Hepatic stellate cell (primary cell): Measurements from ENCODE around the gene RBM47.
"Not testable (repeated sequence)": the region's sequence is repeated elsewhere in the genome, so short reads cannot be mapped to it uniquely, and the experiment has no call there.

Experiments
- DNase-seq: peaks from one replicate; pipeline ENCODE4 v3.0.0; 2011; ENCODE audit warnings: low spot score

The RBM47 gene

DNA sequence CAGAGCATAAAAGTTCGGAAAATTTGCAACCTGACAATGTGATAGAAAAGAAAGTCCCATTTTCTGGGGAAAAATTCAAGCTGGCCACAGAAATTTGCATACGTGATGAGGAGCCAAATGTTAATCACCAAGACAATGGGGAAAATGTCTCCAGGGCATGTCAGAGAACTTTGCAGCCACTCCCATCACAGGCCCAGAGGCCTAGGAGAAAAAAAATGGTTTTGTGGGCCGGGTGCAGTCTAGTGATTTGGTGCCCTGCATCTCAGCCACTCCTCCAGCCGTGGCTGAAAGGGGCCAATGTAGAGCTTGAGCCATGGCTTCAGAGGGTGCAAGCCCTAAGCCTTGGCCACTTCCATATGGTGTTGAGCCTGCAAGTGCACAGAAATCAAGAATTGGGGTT lies 223.3 kb downstream of the RBM47 start:
- no peak for DNase-seq

DNA sequence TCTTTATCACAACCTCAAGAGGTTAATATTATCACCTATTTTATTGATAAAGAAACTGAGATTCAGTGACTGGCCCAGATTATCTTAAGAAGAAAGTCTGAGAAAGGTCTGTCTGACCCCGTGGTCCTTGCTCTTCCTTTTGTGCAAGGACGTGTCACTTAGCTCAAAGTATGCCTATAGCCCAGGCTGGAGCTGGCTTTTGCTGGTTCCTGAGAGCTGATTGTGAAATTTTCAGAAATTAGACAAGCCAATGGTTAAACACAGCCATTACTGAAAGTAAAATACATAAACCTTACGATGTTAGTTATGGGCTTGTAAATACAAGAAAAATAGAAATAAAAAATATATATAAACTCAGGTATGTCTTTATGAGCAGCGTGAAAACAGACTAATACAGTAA lies 224.5 kb downstream of the RBM47 start:
- no peak for DNase-seq

GRCh38 chr4:40403081-40403480 lies 226.6 kb downstream of the RBM47 start:
- DNase-seq = no peak

- no peak for DNase-seq
Measured at GRCh38 chr4:40402556-40402955, 227.1 kb downstream of the RBM47 start.

DNA sequence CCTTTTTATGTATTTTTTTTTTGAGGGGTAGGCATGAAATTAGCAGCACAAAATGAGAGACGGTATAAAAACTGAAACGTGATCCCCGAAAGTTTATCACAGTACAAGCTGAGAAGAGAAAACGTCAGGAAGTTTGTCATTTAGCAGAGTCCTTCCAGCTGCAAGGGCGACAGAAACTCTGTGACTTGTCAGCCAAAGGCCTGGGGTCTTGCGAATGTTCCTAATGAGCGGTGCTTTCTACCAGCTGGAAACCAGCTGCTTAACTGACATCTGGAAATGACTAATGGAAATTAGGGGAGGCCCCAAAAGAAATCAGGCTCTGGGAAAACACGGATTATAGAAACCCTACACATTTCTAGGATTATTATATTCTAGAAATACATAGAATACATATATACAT lies 228.0 kb downstream of the RBM47 start:
- no peak for DNase-seq

- DNase-seq = no peak
Measured at GRCh38 chr4:40401096-40401495, 228.6 kb downstream of the RBM47 start.

DNA sequence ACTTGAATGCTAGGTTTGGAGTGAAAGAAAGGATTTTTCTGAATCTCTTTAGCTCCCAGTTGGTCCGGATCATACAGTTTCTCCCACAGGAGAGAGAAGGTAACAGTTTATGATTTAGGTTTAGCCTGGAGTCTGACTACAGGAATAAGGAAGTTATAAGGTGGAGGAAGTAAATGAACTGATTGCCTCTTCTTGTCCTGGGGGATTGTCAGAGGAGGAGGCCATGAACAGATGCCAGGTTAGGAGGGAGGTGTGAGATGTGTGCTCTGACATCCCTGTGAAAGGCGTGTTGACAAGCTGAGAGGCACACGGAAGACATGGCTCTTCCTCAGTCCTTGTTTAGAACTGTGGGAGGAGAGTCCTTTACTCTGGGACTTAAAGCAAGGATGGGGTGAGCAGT lies 230.1 kb downstream of the RBM47 start:
- DNase-seq = no peak

DNA sequence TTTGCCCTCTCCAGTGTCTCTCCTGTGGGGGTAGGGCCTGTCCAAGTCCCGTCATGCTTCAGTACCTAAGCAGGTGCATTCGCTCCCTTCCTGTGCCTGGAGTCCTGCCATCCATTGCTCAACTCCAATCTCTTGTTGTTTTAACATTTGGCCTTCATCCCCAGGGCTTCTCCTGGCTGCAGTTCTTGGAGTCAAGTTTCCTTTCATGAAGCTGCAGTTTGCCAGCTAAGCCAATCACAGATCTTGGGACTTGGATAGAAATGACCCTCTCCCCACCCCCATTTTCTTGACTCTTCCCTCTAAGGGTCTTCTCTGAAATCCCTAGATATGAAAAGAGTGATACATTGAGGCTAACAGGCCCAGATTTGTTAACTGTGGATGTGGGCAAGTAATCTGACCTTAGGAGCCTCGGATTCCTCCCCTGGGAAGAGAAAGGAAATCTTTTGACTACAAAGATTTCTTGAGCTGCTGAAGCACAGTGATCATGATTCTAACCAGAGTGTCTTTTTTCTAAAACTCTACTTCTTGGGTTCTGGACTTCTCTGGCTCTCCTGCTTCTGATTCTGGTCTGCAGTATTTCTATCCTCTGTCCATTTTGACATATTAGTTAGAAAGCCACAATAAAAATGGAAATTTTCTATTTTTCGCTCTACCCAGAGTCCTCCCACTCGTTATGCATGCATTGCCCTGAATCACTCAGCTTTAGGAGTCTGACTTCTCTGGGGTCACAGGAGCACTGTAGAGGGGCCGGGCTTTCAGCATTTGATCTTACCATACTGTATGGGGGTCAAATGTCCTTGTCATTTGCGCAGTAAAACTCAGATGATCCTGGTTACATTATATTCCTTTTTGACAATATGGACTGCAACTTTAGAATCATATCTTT lies 233.5 kb downstream of the RBM47 start:
- no peak for DNase-seq

DNA sequence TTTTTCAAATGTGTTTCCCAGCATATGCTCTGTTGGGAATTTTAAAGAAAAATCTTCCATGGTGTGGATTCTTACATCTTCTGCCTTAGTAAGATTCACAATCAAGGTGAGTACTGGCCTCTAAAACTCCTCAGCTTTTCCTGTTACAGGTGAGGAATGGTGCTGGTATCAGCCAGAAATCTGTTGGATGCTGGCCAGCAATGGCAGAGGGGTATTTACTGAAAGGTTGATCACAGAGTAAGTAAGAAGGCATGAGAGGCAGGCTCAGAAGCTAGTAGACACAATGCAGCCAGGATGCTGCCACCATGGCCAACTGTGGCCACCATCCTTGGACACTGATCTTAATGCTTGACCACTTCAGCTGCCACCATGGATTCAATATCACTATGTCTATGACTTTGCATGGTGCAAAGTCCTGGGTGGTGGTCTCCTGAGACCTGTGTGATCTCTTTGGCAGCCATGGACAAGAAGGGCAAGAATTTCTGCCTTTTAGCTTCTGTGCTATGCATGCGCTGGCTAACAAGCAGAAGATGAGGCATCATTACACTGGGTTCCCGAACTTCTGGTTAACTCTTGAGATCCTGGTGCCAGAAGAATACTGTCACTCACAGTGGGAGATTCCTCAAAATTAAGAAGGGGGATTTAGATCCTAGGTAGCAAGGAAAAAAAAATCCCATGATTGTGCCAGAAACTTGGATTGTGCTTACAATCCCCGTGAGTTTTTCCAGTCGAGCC lies 234.3 kb downstream of the RBM47 start:
- DNase-seq = no peak

- no peak for DNase-seq
Measured at GRCh38 chr4:40394236-40394635, 235.4 kb downstream of the RBM47 start.

DNA sequence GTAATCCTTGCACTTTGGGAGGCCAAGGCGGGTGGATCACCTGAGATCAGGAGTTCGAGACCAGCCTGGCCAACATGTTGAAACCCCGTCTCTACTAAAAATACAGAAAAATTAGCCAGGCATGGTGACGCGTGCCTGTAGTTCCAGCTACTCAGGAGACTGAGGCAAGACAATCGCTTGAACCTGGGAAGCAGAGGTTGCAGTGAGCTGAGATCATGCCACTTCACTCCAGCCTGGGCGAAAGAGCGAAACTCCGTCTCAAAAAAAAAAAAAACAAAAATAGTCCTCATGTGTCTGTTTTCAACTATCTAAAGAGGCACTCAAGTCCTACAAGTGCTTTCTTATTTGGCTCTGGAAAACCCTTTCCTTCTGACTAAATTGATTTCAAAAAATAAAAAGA lies 237.4 kb downstream of the RBM47 start:
- DNase-seq = not testable (repeated sequence)

- no peak for DNase-seq
Measured at GRCh38 chr4:40389986-40390385, 239.7 kb downstream of the RBM47 start.

DNA sequence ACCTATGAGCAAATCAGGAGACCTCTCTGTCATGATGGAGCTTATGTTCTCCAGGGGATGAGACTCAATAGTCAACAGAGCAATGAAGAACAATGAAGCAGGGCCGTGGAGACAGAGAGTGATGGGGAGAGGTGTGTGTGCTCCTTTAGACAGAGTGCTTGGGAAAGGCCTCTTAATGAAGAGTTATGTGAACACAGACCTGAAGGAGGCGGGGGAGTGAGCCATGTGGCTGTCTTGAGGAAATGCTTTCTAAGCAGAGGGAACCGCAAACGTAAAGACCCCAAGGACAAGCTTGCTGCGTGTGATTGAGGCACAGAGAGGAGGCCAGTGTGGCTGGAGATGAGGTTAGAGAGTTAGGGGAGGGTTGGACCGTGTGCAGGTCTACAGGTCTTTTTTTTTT lies 241.4 kb downstream of the RBM47 start:
- DNase-seq = no peak

DNA sequence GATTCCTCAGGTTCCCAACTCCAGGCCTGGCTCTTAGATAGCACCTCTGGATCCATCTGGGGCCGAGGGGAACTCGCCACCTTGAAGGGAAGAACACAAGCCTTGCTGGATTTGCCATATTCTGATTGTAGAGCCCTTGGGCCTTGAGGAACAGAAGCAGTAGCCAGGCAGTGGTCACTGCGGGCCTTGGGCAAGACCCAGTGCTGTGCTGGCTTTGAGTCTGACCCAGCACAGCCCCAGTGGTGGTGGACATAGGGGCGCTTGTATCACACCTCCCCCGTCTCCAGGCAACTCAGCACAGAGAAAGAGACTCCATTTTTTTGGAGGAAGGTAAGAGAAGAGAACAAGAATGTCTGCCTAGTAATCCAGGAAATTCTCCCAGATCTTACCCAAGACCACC lies 249.0 kb downstream of the RBM47 start:
- no peak for DNase-seq

DNA sequence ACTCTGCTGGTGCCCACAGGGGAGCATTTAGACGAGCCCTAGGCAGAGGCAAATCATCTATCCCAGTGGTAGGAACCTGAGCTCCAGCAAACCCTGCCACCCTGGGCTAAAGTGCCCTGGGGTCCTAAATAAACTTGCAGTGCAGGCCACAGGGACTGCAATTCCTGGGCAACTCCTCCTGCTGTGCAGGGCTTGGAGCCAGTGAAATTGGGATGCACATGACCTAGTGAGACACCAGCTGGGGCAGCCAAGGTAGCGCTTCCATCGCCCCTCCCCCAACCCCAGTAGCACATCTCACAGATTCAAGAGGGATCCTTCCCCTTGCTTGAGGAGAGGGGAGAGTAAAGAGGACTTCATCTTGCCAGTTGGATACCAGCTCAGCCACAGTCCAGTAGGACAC lies 250.4 kb downstream of the RBM47 start:
- DNase-seq = no peak

DNA sequence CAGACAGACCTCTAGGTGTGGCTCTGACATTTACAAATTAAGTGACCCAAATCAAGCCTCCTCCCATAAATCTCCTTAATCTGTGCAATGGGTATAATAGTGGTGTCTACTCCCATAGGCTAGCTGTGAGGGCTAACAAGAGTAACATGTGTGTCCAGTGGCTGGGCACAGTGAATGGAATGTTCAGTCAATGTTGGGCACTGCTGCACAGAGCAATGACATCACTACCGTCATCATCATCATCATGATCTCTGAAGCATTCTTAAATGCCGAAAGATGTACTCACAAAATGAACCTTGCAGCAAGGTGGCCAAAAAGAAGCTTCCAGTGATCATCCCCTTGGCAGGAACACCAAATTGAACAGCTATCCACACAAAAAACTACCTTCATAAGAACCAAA lies 251.0 kb downstream of the RBM47 start:
- no peak for DNase-seq

- DNase-seq = no peak
Measured at GRCh38 chr4:40377512-40378365, 251.9 kb downstream of the RBM47 start.

GRCh38 chr4:40375620-40376019 lies 254.0 kb downstream of the RBM47 start:
- no peak for DNase-seq

DNA sequence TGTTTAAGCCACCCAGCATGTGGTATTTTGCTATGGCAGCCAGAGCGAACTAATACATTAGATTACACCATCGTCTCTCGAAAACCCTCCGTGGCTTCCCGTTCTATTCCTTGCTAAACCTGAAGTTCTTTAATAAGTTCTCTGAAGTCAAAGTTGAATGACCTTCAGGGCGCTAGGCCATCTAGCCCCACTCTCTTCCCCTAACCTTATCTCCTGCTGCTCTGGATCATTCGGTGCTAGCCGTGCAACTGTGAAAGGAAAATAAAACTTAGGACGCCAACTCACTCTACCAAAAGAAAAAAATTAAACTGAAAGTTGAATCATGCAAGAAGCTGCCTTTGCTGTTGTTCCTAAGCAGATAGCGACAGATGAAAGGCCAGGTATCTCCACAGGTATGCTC lies 254.6 kb downstream of the RBM47 start:
- no peak for DNase-seq

DNA sequence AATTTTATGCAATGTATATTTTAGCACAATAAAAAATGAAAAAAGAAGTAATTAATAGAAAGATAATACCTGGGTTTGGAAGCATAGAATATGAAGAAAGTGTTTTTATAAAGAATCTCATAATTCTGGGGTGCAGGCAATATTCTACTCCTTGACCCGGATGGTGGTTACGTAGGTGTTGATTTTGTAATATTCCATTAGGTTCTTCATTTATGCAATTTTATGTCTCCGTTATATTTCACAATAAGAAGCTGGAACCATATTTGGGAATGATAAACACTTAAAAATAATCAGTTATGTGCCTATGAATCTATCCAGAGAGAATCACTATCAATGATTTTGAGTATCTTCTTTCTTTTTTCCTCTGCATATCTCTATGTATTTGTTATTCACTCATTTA lies 256.0 kb downstream of the RBM47 start:
- DNase-seq = no peak
